Liver (tissue), 9 donors: ENCODE measurements around the gene TP73. TPM values are rescaled to one million over a fixed set of nuclear protein-coding genes. Genes with fewer than 3 reads are reported as not detected.

Source experiments
- DNase-seq: peaks from one replicate; pipeline ENCODE4 v3.0.0-alpha.2; 2017; ENCODE audit warnings: low spot score
- H3K27ac ChIP-seq, 2 donors: one replicate each; pipeline ENCODE4 v1.7.0; 2013; ENCODE audit warnings: inconsistent platforms in 2 of 2, low read length in 2 of 2, control low read depth in 1 of 2, low read depth in 1 of 2, mild to moderate bottlenecking in 1 of 2
- H3K27me3 ChIP-seq, 4 donors: one replicate each; pipeline versions ENCODE4 v1.6.1 to v1.7.0; 2013; ENCODE audit warnings: low read length in 3 of 4, inconsistent platforms in 1 of 4, mild to moderate bottlenecking in 1 of 4, moderate library complexity in 1 of 4; ENCODE audit not compliant: control insufficient read depth in 4 of 4, insufficient read depth in 4 of 4
- H3K36me3 ChIP-seq, 4 donors: one replicate each; pipeline versions ENCODE4 v1.6.1 to v1.7.0; 2013; ENCODE audit warnings: low read length in 3 of 4, mild to moderate bottlenecking in 3 of 4, low read depth in 1 of 4, moderate library complexity in 1 of 4; ENCODE audit not compliant: control insufficient read depth in 4 of 4, insufficient read depth in 3 of 4
- H3K4me1 ChIP-seq, 4 donors: one replicate each; pipeline versions ENCODE4 v1.6.1 to v1.7.0; 2013; ENCODE audit warnings: low read length in 3 of 4, mild to moderate bottlenecking in 3 of 4, moderate library complexity in 1 of 4; ENCODE audit not compliant: control insufficient read depth in 4 of 4, insufficient read depth in 4 of 4
- H3K4me3 ChIP-seq, 3 donors: one replicate each; pipeline versions ENCODE4 v1.6.1 to v1.7.0; 2013; ENCODE audit warnings: low read length in 3 of 3, control low read depth in 1 of 3, low read depth in 1 of 3, mild to moderate bottlenecking in 1 of 3
- H3K9ac ChIP-seq, 2 donors: one replicate each; pipeline ENCODE4 v1.7.0; 2013; ENCODE audit warnings: low read length in 2 of 2, mild to moderate bottlenecking in 2 of 2, moderate library complexity in 2 of 2, control low read depth in 1 of 2, low read depth in 1 of 2
- H3K9me3 ChIP-seq, 4 donors: one replicate each; pipeline versions ENCODE4 v1.6.1 to v1.7.0; 2013; ENCODE audit warnings: low read length in 3 of 4; ENCODE audit not compliant: control insufficient read depth in 4 of 4
- EGR1 ChIP-seq, 2 donors: IDR thresholded peaks; 2 replicates each; pipeline ENCODE4 v1.6.1; 2016 to 2018; ENCODE audit warnings: antibody characterized with exemption in 2 of 2, low read depth in 2 of 2
- FOXA1 ChIP-seq: IDR thresholded peaks from 2 replicates; pipeline ENCODE4 v1.6.1; 2016; ENCODE audit warnings: antibody characterized with exemption
- FOXA2 ChIP-seq: IDR thresholded peaks from 2 replicates; pipeline ENCODE4 v1.6.1; 2016; ENCODE audit warnings: antibody characterized with exemption
- GABPA ChIP-seq, 2 donors: IDR thresholded peaks in 1 of 2; conservative IDR thresholded peaks in 1 of 2; 2 replicates each; pipeline ENCODE4 v1.6.1; 2016; ENCODE audit warnings: antibody characterized with exemption in 2 of 2, mild to moderate bottlenecking in 1 of 2, moderate library complexity in 1 of 2
- HNF4A ChIP-seq, 2 donors: conservative IDR thresholded peaks; 2 replicates each; pipeline ENCODE4 v1.6.1; 2016; ENCODE audit warnings: antibody characterized with exemption in 2 of 2, mild to moderate bottlenecking in 2 of 2
- HNF4G ChIP-seq: IDR thresholded peaks from 2 replicates; pipeline ENCODE4 v1.6.1; 2016; ENCODE audit warnings: antibody characterized with exemption
- JUND ChIP-seq, 2 donors: IDR thresholded peaks; 2 replicates each; pipeline ENCODE4 v1.6.1; 2016; ENCODE audit warnings: antibody characterized with exemption in 2 of 2
- NR2F2 ChIP-seq: IDR thresholded peaks from 2 replicates; pipeline ENCODE4 v1.6.1; 2016; ENCODE audit warnings: antibody characterized with exemption
- RAD21 ChIP-seq, 2 donors: IDR thresholded peaks; 2 replicates each; pipeline ENCODE4 v1.6.1; 2016; ENCODE audit warnings: antibody characterized with exemption in 2 of 2, mild to moderate bottlenecking in 2 of 2
- RXRA ChIP-seq, 2 donors: IDR thresholded peaks; 2 replicates each; pipeline ENCODE4 v1.6.1; 2017 to 2018; ENCODE audit warnings: antibody characterized with exemption in 2 of 2, mild to moderate bottlenecking in 1 of 2
- SP1 ChIP-seq: IDR thresholded peaks from 2 replicates; pipeline ENCODE4 v1.6.1; 2018; ENCODE audit warnings: antibody characterized with exemption, mild to moderate bottlenecking
- TAF1 ChIP-seq: conservative IDR thresholded peaks from 2 replicates; pipeline ENCODE4 v1.6.1; 2016; ENCODE audit warnings: antibody characterized with exemption, mild to moderate bottlenecking
- YY1 ChIP-seq: IDR thresholded peaks from 2 replicates; pipeline ENCODE4 v1.6.1; 2016; ENCODE audit warnings: antibody characterized with exemption, mild to moderate bottlenecking
- WGBS: extraction: QIAGEN DNeasy Blood & Tissue Kit; methylation state at CpG from one replicate; pipeline ENCODE4 v1.1.7; 2013; 5-methylcytosine and 5-hydroxymethylcytosine counted together
- polyA plus RNA-seq, 2 donors: library from polyadenylated mRNA; stranded (reverse) in 1 of 2; unstranded in 1 of 2; fragments of 200-250 nt in 1 of 2; fragments of >200 nt in 1 of 2; fragmentation: Nextera tagmentation in 1 of 2; extraction: Ambion mirVana in 1 of 2; gene quantifications; one replicate each; pipeline versions ENCODE4 v1.2.1 to v1.2.3, GENCODE V29; 2013 to 2015
- total RNA-seq, 2 donors: library from RNA; depleted of rRNA; stranded (reverse); fragments of >200 nt; gene quantifications; one replicate each; pipeline ENCODE4 v1.2.3, GENCODE V29; 2014
- TF ChIP-seq, protein P1 (sequence below): IDR thresholded peaks from 2 replicates; pipeline ENCODE4 v1.6.1; 2016; ENCODE audit warnings: antibody characterized with exemption
- TF ChIP-seq, protein P2 (sequence below): fragments of 150-350 bp; IDR thresholded peaks from 2 replicates; pipeline ENCODE4 v1.5.1; 2017; ENCODE audit warnings: improper control_type of control experiment, low read depth, low read length; ENCODE audit not compliant: missing input control
- TF ChIP-seq, protein P3 (sequence below): IDR thresholded peaks from 2 replicates; pipeline ENCODE4 v1.6.1; 2016; ENCODE audit warnings: antibody characterized with exemption
- TF ChIP-seq, protein P4 (sequence below): IDR thresholded peaks from 2 replicates; pipeline ENCODE4 v1.6.1; 2016; ENCODE audit warnings: antibody characterized with exemption
- TF ChIP-seq, protein P5 (sequence below): IDR thresholded peaks from 2 replicates; pipeline ENCODE4 v1.6.1; 2016; ENCODE audit warnings: antibody characterized with exemption, mild to moderate bottlenecking
- donor health status: healthy.
- donor health status: healthy.
- donor health status: healthy.
- donor health status: healthy.
- donor health status: healthy.

Gene TP73
- total and polyA plus RNA-seq, 4 donors, result 0.08 to 0.29 (median 0.18) TPM

DNA sequence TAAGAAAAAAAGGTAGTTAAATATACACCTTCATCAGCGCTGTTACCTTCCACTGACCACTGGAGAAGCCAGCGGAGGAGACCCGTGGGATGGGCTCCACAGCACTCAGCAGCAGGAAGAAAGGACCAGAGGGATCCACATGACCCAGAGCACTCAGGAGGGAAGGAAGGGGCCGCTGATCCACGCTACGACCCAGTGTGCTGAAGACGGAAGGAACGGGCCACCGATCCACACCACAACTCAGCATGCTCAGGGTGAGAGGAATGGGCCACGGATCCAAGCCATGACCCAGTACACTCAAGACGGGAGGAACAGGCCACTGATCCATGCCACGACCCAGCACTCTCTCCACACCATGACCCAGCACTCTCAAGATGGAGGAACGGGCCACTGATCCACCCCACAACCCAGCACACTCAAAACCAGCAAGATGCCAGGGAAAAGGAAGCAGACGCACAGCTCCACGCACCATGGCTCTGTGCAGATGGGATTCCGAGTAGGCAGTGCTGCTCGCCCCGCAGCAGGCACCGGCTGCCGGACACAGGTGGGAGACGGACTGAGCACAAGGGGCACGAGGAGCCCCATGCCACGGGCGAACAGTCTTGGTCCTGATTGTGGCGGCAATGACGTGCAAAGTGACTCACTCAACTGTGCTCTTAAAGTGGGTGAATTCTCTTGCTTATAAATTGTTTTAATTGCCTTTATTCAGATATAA, 11.1 kb upstream of the TP73 start:
- no peak for DNase-seq
- peaks cover 9 to 37% (median 32%) of the 10 kb centered on the region in 4 donors for H3K36me3 ChIP-seq
- H3K4me1 ChIP-seq, result no peaks in the 10 kb centered on the region
- no peak overlapping the region for H3K27ac ChIP-seq
- no peak overlapping the region for H3K9ac ChIP-seq
- H3K4me3 ChIP-seq, result no peak overlapping the region
- no peaks in the 10 kb centered on the region for H3K9me3 ChIP-seq
- H3K27me3 ChIP-seq, result no peaks in the 10 kb centered on the region
- WGBS, result 97% methylated on average over 26 of the region's 26 CpGs
- no peak for TF ChIP-seq HNF4G
- TF ChIP-seq, protein P1, sequence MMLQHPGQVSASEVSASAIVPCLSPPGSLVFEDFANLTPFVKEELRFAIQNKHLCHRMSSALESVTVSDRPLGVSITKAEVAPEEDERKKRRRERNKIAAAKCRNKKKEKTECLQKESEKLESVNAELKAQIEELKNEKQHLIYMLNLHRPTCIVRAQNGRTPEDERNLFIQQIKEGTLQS, result no peak
- no peak for TF ChIP-seq YY1
- no peak for TF ChIP-seq HNF4A (conservative IDR thresholded peaks at IDR 0.05)
- no peak for TF ChIP-seq RAD21 (IDR thresholded peaks at IDR 0.05)
- no peak for TF ChIP-seq SP1
- TF ChIP-seq NR2F2, result no peak
- TF ChIP-seq FOXA1, result no peak
- TF ChIP-seq, protein P2, sequence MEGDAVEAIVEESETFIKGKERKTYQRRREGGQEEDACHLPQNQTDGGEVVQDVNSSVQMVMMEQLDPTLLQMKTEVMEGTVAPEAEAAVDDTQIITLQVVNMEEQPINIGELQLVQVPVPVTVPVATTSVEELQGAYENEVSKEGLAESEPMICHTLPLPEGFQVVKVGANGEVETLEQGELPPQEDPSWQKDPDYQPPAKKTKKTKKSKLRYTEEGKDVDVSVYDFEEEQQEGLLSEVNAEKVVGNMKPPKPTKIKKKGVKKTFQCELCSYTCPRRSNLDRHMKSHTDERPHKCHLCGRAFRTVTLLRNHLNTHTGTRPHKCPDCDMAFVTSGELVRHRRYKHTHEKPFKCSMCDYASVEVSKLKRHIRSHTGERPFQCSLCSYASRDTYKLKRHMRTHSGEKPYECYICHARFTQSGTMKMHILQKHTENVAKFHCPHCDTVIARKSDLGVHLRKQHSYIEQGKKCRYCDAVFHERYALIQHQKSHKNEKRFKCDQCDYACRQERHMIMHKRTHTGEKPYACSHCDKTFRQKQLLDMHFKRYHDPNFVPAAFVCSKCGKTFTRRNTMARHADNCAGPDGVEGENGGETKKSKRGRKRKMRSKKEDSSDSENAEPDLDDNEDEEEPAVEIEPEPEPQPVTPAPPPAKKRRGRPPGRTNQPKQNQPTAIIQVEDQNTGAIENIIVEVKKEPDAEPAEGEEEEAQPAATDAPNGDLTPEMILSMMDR, result no peak
- TF ChIP-seq, protein P3, sequence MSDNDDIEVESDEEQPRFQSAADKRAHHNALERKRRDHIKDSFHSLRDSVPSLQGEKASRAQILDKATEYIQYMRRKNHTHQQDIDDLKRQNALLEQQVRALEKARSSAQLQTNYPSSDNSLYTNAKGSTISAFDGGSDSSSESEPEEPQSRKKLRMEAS, result no peak
- TF ChIP-seq, protein P4, sequence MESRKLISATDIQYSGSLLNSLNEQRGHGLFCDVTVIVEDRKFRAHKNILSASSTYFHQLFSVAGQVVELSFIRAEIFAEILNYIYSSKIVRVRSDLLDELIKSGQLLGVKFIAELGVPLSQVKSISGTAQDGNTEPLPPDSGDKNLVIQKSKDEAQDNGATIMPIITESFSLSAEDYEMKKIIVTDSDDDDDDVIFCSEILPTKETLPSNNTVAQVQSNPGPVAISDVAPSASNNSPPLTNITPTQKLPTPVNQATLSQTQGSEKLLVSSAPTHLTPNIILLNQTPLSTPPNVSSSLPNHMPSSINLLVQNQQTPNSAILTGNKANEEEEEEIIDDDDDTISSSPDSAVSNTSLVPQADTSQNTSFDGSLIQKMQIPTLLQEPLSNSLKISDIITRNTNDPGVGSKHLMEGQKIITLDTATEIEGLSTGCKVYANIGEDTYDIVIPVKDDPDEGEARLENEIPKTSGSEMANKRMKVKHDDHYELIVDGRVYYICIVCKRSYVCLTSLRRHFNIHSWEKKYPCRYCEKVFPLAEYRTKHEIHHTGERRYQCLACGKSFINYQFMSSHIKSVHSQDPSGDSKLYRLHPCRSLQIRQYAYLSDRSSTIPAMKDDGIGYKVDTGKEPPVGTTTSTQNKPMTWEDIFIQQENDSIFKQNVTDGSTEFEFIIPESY, result no peak
- no peak for TF ChIP-seq EGR1 (IDR thresholded peaks at IDR 0.05; ENCODE audit: low read depth in 2 of 2)
- TF ChIP-seq JUND (IDR thresholded peaks at IDR 0.05), result no peak
- TF ChIP-seq GABPA (IDR thresholded peaks at IDR 0.05 in 1 of 2, conservative IDR thresholded peaks at IDR 0.05 in 1 of 2), result no peak
- TF ChIP-seq FOXA2, result no peak
- TF ChIP-seq TAF1, result no peak
- no peak for TF ChIP-seq RXRA (IDR thresholded peaks at IDR 0.05)
- TF ChIP-seq, protein P5, sequence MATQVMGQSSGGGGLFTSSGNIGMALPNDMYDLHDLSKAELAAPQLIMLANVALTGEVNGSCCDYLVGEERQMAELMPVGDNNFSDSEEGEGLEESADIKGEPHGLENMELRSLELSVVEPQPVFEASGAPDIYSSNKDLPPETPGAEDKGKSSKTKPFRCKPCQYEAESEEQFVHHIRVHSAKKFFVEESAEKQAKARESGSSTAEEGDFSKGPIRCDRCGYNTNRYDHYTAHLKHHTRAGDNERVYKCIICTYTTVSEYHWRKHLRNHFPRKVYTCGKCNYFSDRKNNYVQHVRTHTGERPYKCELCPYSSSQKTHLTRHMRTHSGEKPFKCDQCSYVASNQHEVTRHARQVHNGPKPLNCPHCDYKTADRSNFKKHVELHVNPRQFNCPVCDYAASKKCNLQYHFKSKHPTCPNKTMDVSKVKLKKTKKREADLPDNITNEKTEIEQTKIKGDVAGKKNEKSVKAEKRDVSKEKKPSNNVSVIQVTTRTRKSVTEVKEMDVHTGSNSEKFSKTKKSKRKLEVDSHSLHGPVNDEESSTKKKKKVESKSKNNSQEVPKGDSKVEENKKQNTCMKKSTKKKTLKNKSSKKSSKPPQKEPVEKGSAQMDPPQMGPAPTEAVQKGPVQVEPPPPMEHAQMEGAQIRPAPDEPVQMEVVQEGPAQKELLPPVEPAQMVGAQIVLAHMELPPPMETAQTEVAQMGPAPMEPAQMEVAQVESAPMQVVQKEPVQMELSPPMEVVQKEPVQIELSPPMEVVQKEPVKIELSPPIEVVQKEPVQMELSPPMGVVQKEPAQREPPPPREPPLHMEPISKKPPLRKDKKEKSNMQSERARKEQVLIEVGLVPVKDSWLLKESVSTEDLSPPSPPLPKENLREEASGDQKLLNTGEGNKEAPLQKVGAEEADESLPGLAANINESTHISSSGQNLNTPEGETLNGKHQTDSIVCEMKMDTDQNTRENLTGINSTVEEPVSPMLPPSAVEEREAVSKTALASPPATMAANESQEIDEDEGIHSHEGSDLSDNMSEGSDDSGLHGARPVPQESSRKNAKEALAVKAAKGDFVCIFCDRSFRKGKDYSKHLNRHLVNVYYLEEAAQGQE, result no peak
